IMR-90 (cell line): ENCODE measurements around the gene OGFR. TPM values are rescaled to one million over a fixed set of nuclear protein-coding genes. Genes with fewer than 3 reads are reported as not detected.
A peak's percentile ranks its signal among the peaks of the same experiment; 100 is the strongest.

ENCODE experiments used
- ATAC-seq: fragments of 200-7000 bp; cut with Tn5 transposase; 2 replicates; pipeline ENCODE4 v1.9.1; 2020; ENCODE audit warnings: low read depth, mild to moderate bottlenecking, moderate library complexity
- BruUV-seq: library from RNA; stranded (reverse); fragments of 400-500 nt; replicated peaks from 2 replicates; lab custom pipeline; 2021; lab: Mats Ljungman, UMichigan
- CTCF ChIA-PET: fragments of 300-600 bp; formaldehyde crosslinking; extraction: SDS; loops from one replicate; lab custom pipeline; 2021; ENCODE audit warnings: antibody characterized with exemption; lab: Yijun Ruan, JAX
- POLR2A ChIA-PET: fragments of 300-600 bp; sonication (Branson Sonifier 250); formaldehyde crosslinking; loops from one replicate; lab custom pipeline; 2022; ENCODE audit warnings: antibody characterized with exemption; ENCODE audit not compliant: unreplicated experiment; lab: Charles Lee
- DNase-seq: peaks from one replicate; pipeline ENCODE4 v3.0.0; 2013
- H2AFZ ChIP-seq: replicated peaks from 2 replicates; pipeline ENCODE3; 2013; ENCODE audit warnings: low read length, mild to moderate bottlenecking; ENCODE audit not compliant: poor library complexity
- H2AK5ac ChIP-seq: 2 replicates; pipeline ENCODE4 v1.6.1; 2013; ENCODE audit warnings: low read depth, low read length, inconsistent platforms
- H2AK9ac ChIP-seq: replicated peaks from 2 replicates; pipeline ENCODE3; 2013; ENCODE audit warnings: mild to moderate bottlenecking, low read depth, low read length, moderate library complexity; ENCODE audit not compliant: poor library complexity
- H2BK120ac ChIP-seq: 2 replicates; pipeline ENCODE4 v1.6.1; 2013; ENCODE audit warnings: low read depth, low read length, inconsistent platforms
- H2BK15ac ChIP-seq: 3 replicates; pipeline ENCODE4 v1.6.1; 2013; ENCODE audit warnings: low read depth, low read length, inconsistent platforms
- H2BK20ac ChIP-seq: 2 replicates; pipeline ENCODE4 v1.6.1; 2013; ENCODE audit warnings: low read depth, mild to moderate bottlenecking, inconsistent platforms, low read length, moderate library complexity
- H2BK5ac ChIP-seq: 2 replicates; pipeline ENCODE4 v1.6.1; 2013; ENCODE audit warnings: mild to moderate bottlenecking, low read depth, low read length, inconsistent platforms; ENCODE audit not compliant: poor library complexity, severe bottlenecking
- H3K14ac ChIP-seq: replicated peaks from 2 replicates; pipeline ENCODE4 v1.6.1; 2013; ENCODE audit warnings: low read depth, low read length, inconsistent platforms
- H3K18ac ChIP-seq: 2 replicates; pipeline ENCODE4 v1.6.1; 2013; ENCODE audit warnings: low read depth, low read length, control low read depth
- H3K23ac ChIP-seq: 2 replicates; pipeline ENCODE4 v1.6.1; 2013; ENCODE audit warnings: low read depth, low read length, inconsistent platforms
- H3K27ac ChIP-seq: 2 replicates; pipeline ENCODE4 v1.5.1; 2013; ENCODE audit warnings: mild to moderate bottlenecking, control low read depth, low read length; ENCODE audit not compliant: insufficient read depth
- H3K27me3 ChIP-seq: 2 replicates; pipeline ENCODE4 v1.6.1; 2013; ENCODE audit warnings: low read length; ENCODE audit not compliant: control insufficient read depth, insufficient read depth
- H3K36me3 ChIP-seq: 2 replicates; pipeline ENCODE4 v1.6.1; 2013; ENCODE audit warnings: low read length, mixed read lengths; ENCODE audit not compliant: control insufficient read depth, insufficient read depth
- H3K4ac ChIP-seq: 2 replicates; pipeline ENCODE4 v1.6.1; 2013; ENCODE audit warnings: low read depth, low read length, inconsistent platforms
- H3K4me1 ChIP-seq: 2 replicates; pipeline ENCODE4 v1.6.1; 2013; ENCODE audit warnings: low read length, mixed read lengths; ENCODE audit not compliant: control insufficient read depth, insufficient read depth
- H3K4me2 ChIP-seq: 2 replicates; pipeline ENCODE4 v1.6.1; 2013; ENCODE audit warnings: low read depth, mild to moderate bottlenecking, control low read depth, low read length, moderate library complexity
- H3K4me3 ChIP-seq: 2 replicates; pipeline ENCODE4 v1.5.1; 2013; ENCODE audit warnings: low read depth, mild to moderate bottlenecking, control low read depth, low read length, moderate library complexity; ENCODE audit not compliant: insufficient read depth
- H3K56ac ChIP-seq: 2 replicates; pipeline ENCODE4 v1.6.1; 2013; ENCODE audit warnings: low read length, inconsistent platforms; ENCODE audit not compliant: insufficient read depth; ENCODE audit errors: extremely low read depth
- H3K79me1 ChIP-seq, 2 experiments: 2 replicates each; pipeline ENCODE4 v1.6.1; 2013; ENCODE audit warnings: low read length in 2 of 2, inconsistent platforms in 1 of 2, low read depth in 1 of 2
- H3K9ac ChIP-seq: 2 replicates; pipeline ENCODE4 v1.6.1; 2013; ENCODE audit warnings: low read depth, low read length, control low read depth
- H3K9me1 ChIP-seq: 2 replicates; pipeline ENCODE4 v1.6.1; 2013; ENCODE audit warnings: low read length, inconsistent platforms; ENCODE audit not compliant: insufficient read depth
- H3K9me3 ChIP-seq: 2 replicates; pipeline ENCODE4 v1.6.1; 2013; ENCODE audit warnings: low read length; ENCODE audit not compliant: control insufficient read depth, insufficient read depth
- H4K20me1 ChIP-seq: 2 replicates; pipeline ENCODE4 v1.6.1; 2013; ENCODE audit warnings: low read length, inconsistent platforms; ENCODE audit not compliant: insufficient read depth
- H4K5ac ChIP-seq: 2 replicates; pipeline ENCODE4 v1.6.1; 2013; ENCODE audit warnings: mild to moderate bottlenecking, low read depth, low read length, control low read depth
- H4K8ac ChIP-seq, 2 experiments: 2 replicates each; pipeline ENCODE4 v1.6.1; 2013; ENCODE audit warnings: low read depth in 2 of 2, low read length in 2 of 2, control low read depth in 1 of 2, inconsistent platforms in 1 of 2
- H4K91ac ChIP-seq: 2 replicates; pipeline ENCODE4 v1.6.1; 2013; ENCODE audit warnings: low read depth, low read length, inconsistent platforms; ENCODE audit not compliant: insufficient read depth
- BHLHE40 ChIP-seq: fragments of 150-350 bp; IDR thresholded peaks from 2 replicates; pipeline ENCODE4 v1.6.1; 2016; ENCODE audit warnings: mild to moderate bottlenecking, low read depth, low read length
- MAZ ChIP-seq: IDR thresholded peaks from 2 replicates; pipeline ENCODE4 v1.6.1; 2012; ENCODE audit warnings: low read depth, mild to moderate bottlenecking, low read length, improper control_type of control experiment, moderate library complexity, borderline replicate concordance
- RCOR1 ChIP-seq: IDR thresholded peaks from 2 replicates; pipeline ENCODE4 v1.6.1; 2012; ENCODE audit warnings: mild to moderate bottlenecking, low read length, improper control_type of control experiment; ENCODE audit not compliant: insufficient replicate concordance
- WGBS, 2 experiments: methylation state at CpG; one replicate each; pipeline versions ENCODE4 v1.1.5 to v1.1.7; 2013; ENCODE audit warnings: missing lambda C conversion rate in 2 of 2; ENCODE audit not compliant: insufficient read length in 1 of 2; ENCODE audit errors: extremely low coverage in 2 of 2; 5-methylcytosine and 5-hydroxymethylcytosine counted together
- dilution Hi-C: fragments of 300-500 bp; cut with HindIII; formaldehyde crosslinking; loops from one replicate; pipeline ENCODE4 v1.14.3; 2018; ENCODE audit warnings: low sequenced_read_pairs; ENCODE audit not compliant: unreplicated experiment
- in situ Hi-C: fragments of 300-500 bp; cut with MboI; formaldehyde crosslinking; loops from 3 replicates; pipeline ENCODE4 v1.14.3; 2019; ENCODE audit warnings: low sequenced_read_pairs, inconsistent platforms, mixed read lengths
- intact Hi-C: fragments of 100-400 bp; cut with micrococcal nuclease; formaldehyde crosslinking; loops from 2 replicates; pipeline ENCODE4 v1.10.0; 2022
- polyA plus RNA-seq, 3 experiments: library from polyadenylated mRNA; depleted of rRNA; stranded (reverse); fragments of >200 nt; gene quantifications; 2 replicates each; pipeline ENCODE4 v1.2.3, GENCODE V29; 2012; ENCODE audit warnings: low replicate concordance in 1 of 3
- total RNA-seq: library from RNA; depleted of rRNA; stranded (reverse); fragments of >200 nt; gene quantifications from 2 replicates; pipeline ENCODE4 v1.2.3, GENCODE V29; 2012

The OGFR gene
- total and polyA plus RNA-seq, 2 of the 4 experiments (the other 2 are of a cell fraction): 22.4 to 30.1 TPM

DNA sequence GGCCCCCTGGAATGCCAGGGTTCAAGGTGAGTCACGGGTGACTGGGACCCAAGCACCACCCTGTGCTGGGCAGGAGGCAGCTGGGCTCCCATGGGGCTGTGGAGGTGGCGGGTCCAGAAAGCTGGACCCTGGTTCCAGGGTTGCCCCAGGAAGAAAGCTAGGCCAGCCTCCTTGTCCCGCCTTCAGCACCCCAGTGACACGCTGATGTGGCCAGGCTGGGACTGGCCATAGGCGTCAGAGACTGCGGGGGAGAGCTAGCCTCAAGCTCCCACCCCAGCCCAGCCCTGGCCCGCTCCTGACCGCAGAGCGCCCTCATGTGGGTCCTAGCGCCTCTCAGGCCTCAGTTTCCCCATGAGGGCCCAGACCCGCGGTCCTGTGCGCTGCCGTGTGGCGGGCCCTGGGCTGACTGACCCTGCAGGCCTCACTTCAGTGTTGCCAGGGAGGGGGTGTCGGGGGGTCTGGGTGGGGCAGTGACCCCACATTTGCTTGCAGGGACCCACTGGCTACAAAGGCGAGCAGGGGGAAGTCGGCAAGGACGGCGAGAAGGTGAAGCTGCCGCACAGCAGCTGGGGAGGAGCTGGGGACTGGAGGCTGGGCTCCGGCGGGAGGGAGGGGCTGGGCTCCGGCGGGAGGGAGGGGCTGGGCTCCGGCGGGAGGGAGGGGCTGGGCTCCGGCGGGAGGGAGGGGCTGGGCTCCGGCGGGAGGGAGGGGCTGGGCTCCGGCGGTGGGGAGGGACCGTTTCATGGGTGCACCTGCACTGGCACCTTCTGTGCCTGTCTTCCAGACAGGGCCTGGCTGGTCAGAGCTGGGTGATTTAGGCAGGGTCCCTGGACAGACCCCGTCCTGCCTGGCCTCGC lies 20.1 kb downstream of the OGFR start:
- H3K23ac ChIP-seq: no peak overlapping the region
- no peak overlapping the region for H2BK15ac ChIP-seq
- H3K27me3 ChIP-seq: no peaks in the 10 kb centered on the region
- H3K14ac ChIP-seq: no peak overlapping the region
- ATAC-seq (peak; percentile 45), DNase-seq (no peak)
- ChIA-PET CTCF (no interaction called here), POLR2A (no interaction called here)
- no peak overlapping the region for H3K4me3 ChIP-seq
- dilution Hi-C loops: no loop called here
- no peak overlapping the region for H3K18ac ChIP-seq
- intact Hi-C loops: no loop called here
- WGBS, 2 experiments: 84% methylated on average over 5 of the region's 36 CpGs; no CpG with 5 or more reads in 1 of the 2 experiments
- no peak overlapping the region for H2AK9ac ChIP-seq
- H3K56ac ChIP-seq: no peak overlapping the region
- TF ChIP-seq MAZ (no peak), RCOR1 (no peak), BHLHE40 (no peak)
- no peaks in the 10 kb centered on the region for H3K79me1 ChIP-seq
- BruUV-seq: no TSS peak
- no peak overlapping the region for H3K9ac ChIP-seq
- H3K4me1 ChIP-seq: peaks cover under 1% of the 10 kb centered on the region; the same call in 1 of the 2 replicates
- in situ Hi-C loops: no loop called here
- H2BK5ac ChIP-seq: no peak overlapping the region
- no peaks in the 10 kb centered on the region for H4K20me1 ChIP-seq
- H3K36me3 ChIP-seq: no peaks in the 10 kb centered on the region
- no peak overlapping the region for H2AFZ ChIP-seq
- peak overlapping the region; percentile 8; the same call in 1 of the 2 replicates for H2AK5ac ChIP-seq
- H4K5ac ChIP-seq: no peak overlapping the region
- H2BK120ac ChIP-seq: no peak overlapping the region
- no peak overlapping the region for H3K4ac ChIP-seq
- H3K27ac ChIP-seq: no peak overlapping the region
- H4K91ac ChIP-seq: no peak overlapping the region
- H3K9me1 ChIP-seq: no peaks in the 10 kb centered on the region
- H3K4me2 ChIP-seq: no peak overlapping the region
- H4K8ac ChIP-seq: no peak overlapping the region
- no peaks in the 10 kb centered on the region for H3K9me3 ChIP-seq
- H2BK20ac ChIP-seq: no peak overlapping the region
